ACC112 (cell line): ENCODE measurements around the gene CDKL4.

ENCODE experiments used
- H2AFZ ChIP-seq: fragments of 200-600 bp; sonication (generic); one replicate; pipeline ENCODE4 v1.6.0; 2017; ENCODE audit warnings: antibody characterized with exemption, low read length; ENCODE audit not compliant: unreplicated experiment
- H3K27ac ChIP-seq: fragments of 200-600 bp; sonication (generic); 2 replicates; pipeline ENCODE4 v1.5.1; 2014; ENCODE audit warnings: low read depth, mild to moderate bottlenecking, antibody characterized with exemption, low read length, moderate library complexity
- H3K27me3 ChIP-seq: fragments of 200-600 bp; sonication (generic); 2 replicates; pipeline ENCODE4 v1.6.1; 2014; ENCODE audit warnings: mild to moderate bottlenecking, antibody characterized with exemption, low read length, moderate library complexity, mixed read lengths; ENCODE audit not compliant: insufficient read depth
- H3K36me3 ChIP-seq: fragments of 200-600 bp; sonication (generic); 2 replicates; pipeline ENCODE4 v1.6.1; 2016; ENCODE audit warnings: mild to moderate bottlenecking, antibody characterized with exemption, low read length, moderate library complexity, mixed read lengths; ENCODE audit not compliant: insufficient read depth
- H3K4me1 ChIP-seq: fragments of 200-600 bp; sonication (generic); one replicate; pipeline ENCODE4 v1.6.1; 2016; ENCODE audit warnings: low read length, mixed read lengths; ENCODE audit not compliant: insufficient read depth, unreplicated experiment, control insufficient read depth
- H3K4me3 ChIP-seq: fragments of 200-600 bp; sonication (generic); 2 replicates; pipeline ENCODE4 v1.5.1; 2014; ENCODE audit warnings: mild to moderate bottlenecking, low read depth, low read length
- H3K79me2 ChIP-seq: fragments of 200-600 bp; sonication (generic); one replicate; pipeline ENCODE4 v1.6.0; 2016; ENCODE audit warnings: low read length; ENCODE audit not compliant: control insufficient read depth, unreplicated experiment, insufficient read depth

The CDKL4 gene

GRCh38 chr2:39133215-39133851 is 110.4 kb downstream of the CDKL4 start:
- H3K27me3 ChIP-seq = no peaks in the 10 kb centered on the region
- H3K27ac ChIP-seq = no peak overlapping the region
- peaks cover 16% of the 10 kb centered on the region for H3K4me1 ChIP-seq
- H3K79me2 ChIP-seq = no peaks in the 10 kb centered on the region
- no peaks in the 10 kb centered on the region for H3K36me3 ChIP-seq
- H3K4me3 ChIP-seq = no peak overlapping the region
- H2AFZ ChIP-seq = no peak overlapping the region

DNA sequence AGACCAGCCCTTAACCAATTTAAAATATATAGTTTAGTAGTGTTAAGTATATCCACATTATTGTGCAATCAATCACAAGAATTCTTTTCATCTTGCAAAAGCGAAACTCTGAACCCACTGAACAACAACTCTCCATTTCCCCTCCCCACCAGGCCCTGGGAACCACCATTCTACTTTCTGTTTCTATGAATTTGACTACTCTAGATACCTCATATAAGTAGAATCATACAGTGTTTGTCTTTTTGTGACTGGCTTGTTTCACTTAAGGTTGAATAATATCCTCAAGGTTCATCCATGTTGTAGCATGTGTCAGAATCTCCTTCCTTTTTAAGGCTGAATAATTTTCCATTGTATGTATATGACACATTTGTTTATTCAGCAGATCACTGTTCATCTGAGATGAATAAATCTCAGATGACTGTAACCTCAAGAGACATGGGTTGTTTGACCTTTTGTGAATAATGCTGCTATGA is 114.8 kb downstream of the CDKL4 start:
- peaks cover 33% of the 10 kb centered on the region for H3K4me1 ChIP-seq
- peak overlapping the region; percentile 73 for H2AFZ ChIP-seq
- 0 out of 2 replicates have a peak overlapping the region, but pooled peaks have one; percentile 35 for H3K4me3 ChIP-seq
- H3K27ac ChIP-seq = peak overlapping the region; percentile 80
- H3K27me3 ChIP-seq = no peaks in the 10 kb centered on the region
- H3K79me2 ChIP-seq = no peaks in the 10 kb centered on the region
- H3K36me3 ChIP-seq = no peaks in the 10 kb centered on the region

DNA sequence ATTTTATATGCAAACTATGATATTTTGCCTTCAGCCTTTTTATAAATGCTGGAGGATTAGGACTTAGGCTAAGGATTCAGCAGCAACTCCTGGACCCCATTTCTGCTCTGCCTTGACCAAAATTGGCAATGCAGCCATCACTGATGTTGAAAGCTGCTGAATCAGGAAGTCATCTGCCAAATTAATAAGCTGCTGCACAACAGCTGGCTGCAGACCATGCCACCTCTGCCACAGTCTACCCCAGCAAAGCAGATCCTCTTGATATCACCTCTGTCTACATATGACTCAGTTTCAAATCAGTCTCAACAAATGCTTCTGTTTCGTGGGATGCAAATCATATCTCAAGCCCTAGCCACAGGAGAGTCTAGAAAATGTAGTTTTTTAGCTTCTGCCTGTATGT is 115.8 kb downstream of the CDKL4 start:
- H3K79me2 ChIP-seq = peaks cover 5% of the 10 kb centered on the region
- H3K4me3 ChIP-seq = no peak overlapping the region
- no peak overlapping the region for H2AFZ ChIP-seq
- peak overlapping the region; percentile 80 for H3K27ac ChIP-seq
- H3K36me3 ChIP-seq = no peaks in the 10 kb centered on the region
- no peaks in the 10 kb centered on the region for H3K27me3 ChIP-seq
- H3K4me1 ChIP-seq = peaks cover 33% of the 10 kb centered on the region
